CD4-positive, alpha-beta T cell treated with Interleukin-17A for 4 hours (primary cell): Measurements from ENCODE around the gene UVRAG.

Experiments
- DNase-seq: peaks from one replicate; pipeline ENCODE4 v3.0.0-alpha.2; 2020; ENCODE audit warnings: mixed read lengths

The UVRAG gene

GRCh38 chr11:76083563-76084451, 268.8 kb downstream of the UVRAG start:
- DNase-seq, result no peak

GRCh38 chr11:76085270-76085669, 270.3 kb downstream of the UVRAG start:
- DNase-seq, result no peak

- DNase-seq, result no peak
These were observed 272.0 kb downstream of the UVRAG start for GRCh38 chr11:76086743-76087635.

DNA sequence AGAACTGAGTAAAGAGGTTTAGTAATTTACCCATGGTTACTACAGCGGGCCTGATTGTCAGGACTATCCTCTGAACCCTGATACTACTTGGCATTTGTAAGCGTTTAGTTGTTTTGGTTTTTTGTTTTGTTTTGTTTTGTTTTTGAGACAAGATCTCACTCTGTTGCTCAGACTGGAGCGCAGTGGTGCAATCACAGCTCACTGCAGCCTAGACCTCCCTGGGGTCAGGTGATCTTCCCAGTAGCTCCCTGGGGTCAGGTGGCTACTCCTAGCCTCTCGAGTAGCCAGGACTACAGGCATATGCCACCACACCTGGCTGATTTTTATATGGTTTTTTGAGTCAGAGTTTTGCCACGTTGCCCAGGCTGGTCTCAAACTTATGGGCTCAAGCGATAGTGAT, 272.7 kb downstream of the UVRAG start:
- no peak for DNase-seq

- no peak for DNase-seq
These were observed 273.5 kb downstream of the UVRAG start for GRCh38 chr11:76088511-76088910.

GRCh38 chr11:76090174-76090573, 275.2 kb downstream of the UVRAG start:
- no peak for DNase-seq

- no peak for DNase-seq
These were observed 275.8 kb downstream of the UVRAG start for GRCh38 chr11:76090821-76091220.

GRCh38 chr11:76094740-76095139, 279.7 kb downstream of the UVRAG start:
- no peak for DNase-seq

- DNase-seq, result no peak
These were observed 280.9 kb downstream of the UVRAG start for GRCh38 chr11:76095891-76096290.

- DNase-seq, result no peak
These were observed 281.5 kb downstream of the UVRAG start for GRCh38 chr11:76096552-76096951.

DNA sequence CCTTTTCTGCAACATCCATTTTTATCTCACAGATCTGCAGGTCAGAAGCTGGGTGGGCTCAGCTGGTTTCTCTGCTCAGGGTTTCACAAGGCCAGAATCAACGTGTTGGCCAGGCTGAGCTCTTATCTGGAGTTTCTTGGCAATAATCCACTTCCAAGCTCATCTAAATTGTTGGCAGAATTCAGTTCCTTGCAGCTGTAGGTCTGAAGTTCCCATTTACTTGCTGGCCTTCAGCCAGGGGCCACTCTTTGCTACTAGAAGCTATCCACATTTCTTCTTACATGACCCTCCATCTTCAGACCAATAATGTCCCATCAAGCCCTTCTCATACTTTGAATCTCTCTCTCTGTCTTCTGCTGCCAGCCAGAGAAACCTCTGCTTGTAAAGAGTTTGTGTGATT, 287.8 kb downstream of the UVRAG start:
- no peak for DNase-seq

- no peak for DNase-seq
These were observed 288.4 kb downstream of the UVRAG start for GRCh38 chr11:76103460-76103859.

DNA sequence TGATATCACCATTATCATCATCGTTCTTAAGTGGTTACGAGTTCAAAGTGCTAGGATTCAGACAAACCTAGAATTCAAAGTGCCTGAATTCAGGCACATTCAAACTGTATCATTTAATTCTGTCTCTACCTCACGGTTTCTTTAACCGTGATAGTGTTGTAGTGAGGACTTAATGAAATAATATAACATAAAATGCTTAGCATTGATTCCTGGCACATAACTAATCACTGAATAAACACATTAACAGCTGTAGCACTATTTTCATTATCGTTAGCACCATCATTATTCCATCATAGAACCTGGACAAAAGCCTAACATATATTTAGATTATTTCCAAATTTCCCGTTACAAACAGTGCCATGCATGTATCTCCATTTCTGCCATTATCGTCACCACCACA, 289.3 kb downstream of the UVRAG start:
- DNase-seq, result no peak

DNA sequence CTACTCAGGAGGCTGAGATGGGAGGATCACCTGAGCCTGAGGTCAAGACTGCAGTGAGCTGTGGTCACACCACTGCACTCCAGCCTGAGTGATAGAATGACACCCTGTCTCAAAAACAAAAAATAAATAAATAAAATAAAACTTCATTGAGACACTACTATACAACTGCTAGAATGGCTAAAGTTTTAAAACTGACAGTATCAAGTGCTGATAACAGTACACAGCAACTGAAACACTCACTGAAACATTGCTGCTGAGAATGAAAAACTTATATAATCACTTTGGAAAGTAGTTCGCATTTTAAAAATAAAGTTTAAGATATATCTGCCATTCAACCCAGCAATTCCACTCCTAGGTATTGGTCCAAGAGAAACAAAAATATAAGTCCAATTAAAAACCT, 290.6 kb downstream of the UVRAG start:
- no peak for DNase-seq

GRCh38 chr11:76107971-76108370, 293.0 kb downstream of the UVRAG start:
- DNase-seq, result no peak

DNA sequence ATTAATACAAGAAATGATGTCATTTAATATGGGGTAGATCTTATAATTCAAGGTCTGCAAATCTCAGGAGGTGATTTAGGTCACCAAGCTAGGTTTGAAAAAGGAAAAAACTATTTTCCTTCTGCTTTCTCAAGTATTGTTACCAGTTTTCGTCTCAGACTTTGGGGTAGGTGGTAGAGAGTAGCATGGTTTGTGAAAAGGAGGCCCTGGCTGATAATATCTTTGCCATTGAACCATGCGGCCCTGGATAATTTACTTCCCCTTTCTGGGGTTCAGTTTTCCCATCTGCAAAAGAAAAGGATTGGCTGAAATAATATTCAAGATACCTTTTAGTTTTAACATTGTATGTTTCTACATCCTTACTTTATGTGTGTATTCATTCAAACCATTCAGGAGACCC, 299.2 kb downstream of the UVRAG start:
- DNase-seq, result no peak

- DNase-seq, result no peak
These were observed 300.5 kb downstream of the UVRAG start for GRCh38 chr11:76115555-76115954.

GRCh38 chr11:76119032-76119431, 304.0 kb downstream of the UVRAG start:
- no peak for DNase-seq

GRCh38 chr11:76119779-76120178, 304.8 kb downstream of the UVRAG start:
- no peak for DNase-seq

GRCh38 chr11:76120513-76121101, 305.6 kb downstream of the UVRAG start:
- DNase-seq, result no peak

DNA sequence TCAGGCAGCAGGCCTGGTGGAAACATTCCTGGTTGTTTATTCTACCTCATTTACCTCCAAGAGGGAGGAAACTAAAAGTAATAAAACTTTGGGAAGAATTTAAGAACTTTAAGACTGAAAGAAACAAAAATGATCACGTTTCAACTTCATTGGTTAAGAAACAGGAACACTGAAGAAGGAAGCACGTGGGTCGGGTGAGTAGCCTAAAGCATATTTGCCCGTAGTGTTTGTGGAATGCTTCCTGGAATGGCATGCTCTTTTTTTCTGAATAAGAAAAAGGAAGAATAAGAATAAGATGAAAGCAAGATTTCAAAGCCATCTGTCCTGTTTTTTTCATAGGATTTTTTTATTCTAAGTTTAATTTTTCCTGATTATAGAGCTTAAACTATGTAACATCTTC, 308.2 kb downstream of the UVRAG start:
- no peak for DNase-seq

- no peak for DNase-seq
These were observed 310.1 kb downstream of the UVRAG start for GRCh38 chr11:76124905-76125770.

- no peak for DNase-seq
These were observed 314.7 kb downstream of the UVRAG start for GRCh38 chr11:76129729-76130128.
